CD4-positive, alpha-beta T cell (primary cell): Measurements from ENCODE around the gene TCERG1. TPM values are rescaled to one million over a fixed set of nuclear protein-coding genes. Genes with fewer than 3 reads are reported as not detected.

Experiments used
- ATAC-seq: fragments of 200-7000 bp; cut with Tn5 transposase; one replicate; pipeline ENCODE4 v1.10.0; 2022; ENCODE audit warnings: mild to moderate bottlenecking; ENCODE audit not compliant: poor library complexity
- CTCF ChIA-PET: fragments of 350-600 bp; sonication (Branson Sonifier 250); formaldehyde crosslinking; loops from one replicate; lab custom pipeline; 2021; ENCODE audit warnings: antibody characterized with exemption, inconsistent platforms; lab: Charles Lee
- POLR2A ChIA-PET: fragments of 350-600 bp; sonication (Branson Sonifier 250); formaldehyde crosslinking; loops from one replicate; lab custom pipeline; 2021; ENCODE audit warnings: antibody characterized with exemption, inconsistent platforms; lab: Charles Lee
- DNase-seq, 14 experiments: peaks; one replicate each; pipeline ENCODE4 v3.0.0-alpha.2; 2013 to 2020; ENCODE audit warnings: mixed read lengths in 2 of 14
- H3K27ac ChIP-seq, 2 donors: one replicate each; pipeline versions ENCODE4 v1.5.1 to v1.7.0; 2013; ENCODE audit warnings: low read length in 2 of 2, low read depth in 1 of 2, mild to moderate bottlenecking in 1 of 2
- H3K27me3 ChIP-seq, 2 experiments: 1 replicate in 1 of 2; 2 replicates in 1 of 2; pipeline versions ENCODE4 v1.6.1 to v1.7.0; 2013; ENCODE audit warnings: low read length in 2 of 2, control low read depth in 1 of 2, mild to moderate bottlenecking in 1 of 2, moderate library complexity in 1 of 2; ENCODE audit not compliant: insufficient read depth in 2 of 2, control insufficient read depth in 1 of 2
- H3K36me3 ChIP-seq: one replicate; pipeline ENCODE4 v1.6.1; 2013; ENCODE audit warnings: low read length, control low read depth; ENCODE audit not compliant: insufficient read depth
- H3K4me1 ChIP-seq: one replicate; pipeline ENCODE4 v1.6.1; 2013; ENCODE audit warnings: low read length, control low read depth; ENCODE audit not compliant: insufficient read depth
- H3K4me3 ChIP-seq: one replicate; pipeline ENCODE4 v1.5.1; 2013; ENCODE audit warnings: mild to moderate bottlenecking, low read length, moderate library complexity
- H3K9me3 ChIP-seq, 2 experiments: 1 replicate in 1 of 2; 2 replicates in 1 of 2; pipeline versions ENCODE4 v1.6.1 to v1.7.0; 2013; ENCODE audit warnings: low read length in 2 of 2, mild to moderate bottlenecking in 2 of 2, control low read depth in 1 of 2, moderate library complexity in 1 of 2; ENCODE audit not compliant: control insufficient read depth in 1 of 2, insufficient read depth in 1 of 2
- H3K27ac Mint-ChIP-seq: one replicate; pipeline ENCODE4 v1.8.0; 2020; ENCODE audit warnings: mixed read lengths
- H3K27me3 Mint-ChIP-seq: one replicate; pipeline ENCODE4 v1.8.0; 2021; ENCODE audit warnings: mixed read lengths
- H3K36me3 Mint-ChIP-seq: one replicate; pipeline ENCODE4 v1.8.0; 2021; ENCODE audit warnings: low read depth, mixed read lengths
- H3K4me1 Mint-ChIP-seq: one replicate; pipeline ENCODE4 v1.8.0; 2021; ENCODE audit warnings: low read depth, mixed read lengths
- H3K4me3 Mint-ChIP-seq: one replicate; pipeline ENCODE4 v1.8.0; 2020; ENCODE audit warnings: mild to moderate bottlenecking, mixed read lengths
- H3K9me3 Mint-ChIP-seq: one replicate; pipeline ENCODE4 v1.8.0; 2020; ENCODE audit warnings: mixed read lengths
- CTCF ChIP-seq: fragments of 200-600 bp; IDR thresholded peaks from one replicate; pipeline ENCODE4 v1.8.0; 2022; ENCODE audit warnings: antibody characterized with exemption, mild to moderate bottlenecking
- intact Hi-C, 2 experiments: fragments of 100-400 bp; cut with DNase I in 1 of 2; cut with micrococcal nuclease in 1 of 2; formaldehyde crosslinking; loops; one replicate each; pipeline versions ENCODE4 v1.15.1 to v1.9.0; 2023 to 2025; cut with DNase I, micrococcal nuclease
- total RNA-seq, 174 experiments: library from RNA in 2 of 174; stranded (reverse) in 2 of 174; gene quantifications; one replicate each; pipeline ENCODE4 v1.2.3 and lab custom pipeline; 2021 to 2026

TCERG1 gene
- total RNA-seq, 2 experiments from 2014 or later = 88.0 to 88.7 TPM

DNA sequence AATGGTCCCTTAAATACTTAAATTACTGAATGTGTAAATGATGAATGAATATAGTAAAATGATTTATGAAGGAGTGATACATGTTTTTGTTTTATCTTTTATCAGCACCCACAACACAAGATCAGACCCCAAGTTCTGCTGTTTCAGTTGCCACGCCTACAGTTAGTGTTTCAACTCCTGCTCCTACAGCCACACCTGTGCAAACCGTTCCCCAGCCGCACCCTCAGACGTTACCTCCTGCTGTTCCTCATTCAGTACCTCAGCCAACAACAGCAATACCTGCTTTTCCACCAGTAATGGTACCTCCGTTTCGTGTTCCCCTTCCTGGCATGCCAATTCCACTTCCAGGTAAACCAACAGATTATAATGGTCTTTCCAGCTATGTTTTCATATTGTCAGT, 16.3 kb downstream of the TCERG1 start:
- ATAC-seq (no peak), DNase-seq (no peak)
- intact Hi-C loops = no loop called here
- H3K4me3 ChIP-seq = no peak overlapping the region
- H3K36me3 ChIP-seq = peaks cover 74% of the 10 kb centered on the region
- H3K9me3 ChIP-seq = no peaks in the 10 kb centered on the region
- Mint-ChIP-seq H3K27me3 (no peaks in the 10 kb centered on the region), H3K4me3 (no peak overlapping the region), H3K27ac (no peak overlapping the region), H3K36me3 (peaks cover 96% of the 10 kb centered on the region), H3K4me1 (peaks cover 29% of the 10 kb centered on the region), H3K9me3 (no peaks in the 10 kb centered on the region)
- CTCF ChIA-PET = no interaction called here
- H3K4me1 ChIP-seq = no peaks in the 10 kb centered on the region
- POLR2A ChIA-PET = no interaction called here
- TF ChIP-seq CTCF = no peak
- H3K27ac ChIP-seq = no peak overlapping the region
- H3K27me3 ChIP-seq = no peaks in the 10 kb centered on the region

- Histone ChIP-seq H3K36me3 (peaks cover 70% of the 10 kb centered on the region), H3K27me3 (no peaks in the 10 kb centered on the region), H3K9me3 (no peaks in the 10 kb centered on the region), H3K27ac (no peak overlapping the region), H3K4me3 (no peak overlapping the region), H3K4me1 (no peaks in the 10 kb centered on the region)
- DNase-seq (no peak), ATAC-seq (no peak)
- Mint-ChIP-seq H3K27ac (no peak overlapping the region), H3K27me3 (no peaks in the 10 kb centered on the region), H3K9me3 (no peaks in the 10 kb centered on the region), H3K36me3 (peaks cover 87% of the 10 kb centered on the region), H3K4me1 (peaks cover 22% of the 10 kb centered on the region), H3K4me3 (no peak overlapping the region)
- TF ChIP-seq CTCF = peak; percentile 35
- POLR2A ChIA-PET = interaction anchor here (1.5 kb wide), 1 partner anchor 20 kb away, joined by 3 read pairs; the partner anchor contains the start of gene TCERG1
- CTCF ChIA-PET = interaction anchor here (0.9 kb wide), 1 partner anchor 722 kb away, joined by 3 read pairs; no protein-coding TSS in a partner anchor
- intact Hi-C loops = no loop called here
These were observed 19.6 kb downstream of the TCERG1 start for GRCh38 chr5:146466521-146467349.

DNA sequence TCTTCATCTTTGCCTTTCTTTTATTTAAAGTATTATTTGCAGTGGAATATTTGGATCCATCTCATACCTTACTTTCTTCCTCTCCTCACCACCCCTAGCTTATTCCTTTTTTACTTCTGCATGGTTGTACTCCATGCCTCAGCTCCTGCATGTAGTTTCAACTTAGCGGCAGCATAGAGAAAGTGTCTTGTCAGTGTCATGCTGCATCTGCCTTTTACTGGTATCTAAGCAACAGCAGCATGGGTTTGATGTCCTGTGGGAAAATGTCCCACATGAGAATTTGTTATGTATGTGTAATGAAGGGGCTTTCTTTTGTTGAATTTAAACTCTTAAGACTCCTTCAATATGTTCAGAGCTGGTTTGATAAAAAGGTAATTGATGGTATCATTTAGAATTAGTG, 20.6 kb downstream of the TCERG1 start:
- Mint-ChIP-seq H3K27me3 (no peaks in the 10 kb centered on the region), H3K4me1 (peaks cover 22% of the 10 kb centered on the region), H3K36me3 (peaks cover 89% of the 10 kb centered on the region), H3K27ac (no peak overlapping the region), H3K4me3 (no peak overlapping the region), H3K9me3 (no peaks in the 10 kb centered on the region)
- H3K4me1 ChIP-seq = no peaks in the 10 kb centered on the region
- ChIA-PET CTCF (interaction anchor here (0.9 kb wide), 1 partner anchor 721 kb away, joined by 3 read pairs; no protein-coding TSS in a partner anchor), POLR2A (interaction anchor here (1.5 kb wide), 1 partner anchor 21 kb away, joined by 3 read pairs; the partner anchor contains the start of gene TCERG1)
- no peak overlapping the region for H3K27ac ChIP-seq
- no peaks in the 10 kb centered on the region for H3K27me3 ChIP-seq
- no peak overlapping the region for H3K4me3 ChIP-seq
- peaks cover 69% of the 10 kb centered on the region for H3K36me3 ChIP-seq
- ATAC-seq (no peak), DNase-seq (no peak)
- intact Hi-C loops = no loop called here
- no peak for TF ChIP-seq CTCF
- H3K9me3 ChIP-seq = no peaks in the 10 kb centered on the region
